HG03378 (cell line): Measurements from ENCODE around the gene NOX1.

ENCODE experiments used
- ATAC-seq: cut with Tn5 transposase; IDR thresholded peaks from one replicate; pipeline ENCODE4 v1.9.1; 2021; ENCODE audit warnings: mild to moderate bottlenecking, moderate library complexity; ENCODE audit not compliant: unreplicated experiment

NOX1 gene

DNA sequence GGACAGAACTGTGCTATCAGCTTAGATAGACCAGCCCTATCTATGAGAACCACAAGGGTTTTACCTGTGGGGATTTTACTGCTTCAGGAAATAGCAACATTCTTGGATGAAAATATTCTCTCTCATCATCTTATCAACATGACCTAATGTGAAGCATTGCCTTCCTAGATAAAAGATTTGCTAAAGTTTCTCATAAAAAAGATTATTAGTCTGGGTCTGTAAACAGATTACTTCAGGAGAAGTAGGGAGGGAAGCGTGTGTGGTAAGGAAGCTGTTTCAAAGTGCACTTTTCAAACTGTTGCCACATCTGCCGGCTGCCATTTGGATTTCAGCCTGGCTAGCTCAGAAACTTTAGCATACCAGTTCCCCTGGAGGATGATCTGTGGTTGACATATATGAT lies at the start of gene NOX1:
Gene NOX1 (minus strand): TSS at position 35 of the 400 bp plus-strand sequence. CDS start 220 bp downstream, outside the sequence.
- ATAC-seq = no peak

DNA sequence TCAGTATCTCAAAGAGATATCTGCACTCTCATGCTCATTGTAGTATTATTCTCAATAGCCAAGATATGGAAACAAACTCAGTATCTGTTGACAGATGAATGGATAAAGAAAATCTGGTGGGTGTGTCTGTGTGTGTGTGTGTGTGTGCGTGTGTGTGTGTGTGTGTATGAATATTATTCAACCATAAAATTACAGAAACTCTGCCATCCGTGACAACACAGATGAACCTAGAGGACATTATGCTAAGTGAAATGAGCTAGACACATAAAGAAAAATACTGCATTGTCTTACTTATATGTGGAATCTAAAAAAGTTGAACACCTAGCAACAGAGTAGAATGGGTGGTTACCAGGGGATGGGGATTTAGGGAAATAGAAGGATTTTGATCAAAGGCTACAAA lies 41.4 kb upstream of the NOX1 start:
- no peak for ATAC-seq

DNA sequence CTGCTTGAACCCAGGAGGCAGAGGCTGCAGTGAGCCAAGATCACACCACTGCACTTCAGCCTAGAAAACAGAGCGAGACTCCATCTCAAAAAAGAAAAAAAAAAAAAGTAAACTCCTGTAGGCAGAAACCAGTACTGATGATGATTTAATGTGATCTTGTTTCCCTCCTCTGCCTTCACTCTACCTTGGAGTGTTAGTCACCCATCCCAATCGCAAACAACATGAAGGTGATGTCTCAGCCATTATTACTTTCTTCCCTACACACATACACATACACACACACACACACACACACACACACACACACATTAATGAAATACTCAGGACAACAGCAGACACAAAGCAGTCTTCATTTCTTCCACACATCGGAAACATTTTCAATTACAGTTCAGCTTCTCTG lies 39.0 kb upstream of the NOX1 start:
- no peak for ATAC-seq

DNA sequence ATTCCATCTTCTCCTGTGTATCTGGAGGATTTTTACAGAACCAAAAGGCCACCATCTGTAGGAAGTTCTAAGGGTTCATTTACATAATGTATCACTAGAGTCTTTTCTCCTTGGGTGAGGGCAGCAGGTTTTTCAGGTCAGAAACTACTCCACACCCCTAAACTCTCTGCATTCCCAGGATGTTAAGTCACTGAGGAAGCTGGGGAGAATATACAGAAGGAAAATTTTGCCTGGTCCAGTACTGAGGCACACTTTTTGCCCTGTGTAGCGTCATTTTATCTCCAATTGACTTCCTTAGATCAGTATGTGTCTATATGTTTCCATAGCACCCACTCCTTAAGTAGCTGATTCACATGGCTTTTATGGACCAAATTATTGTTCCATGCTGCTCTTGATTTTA lies 37.6 kb upstream of the NOX1 start:
- no peak for ATAC-seq

DNA sequence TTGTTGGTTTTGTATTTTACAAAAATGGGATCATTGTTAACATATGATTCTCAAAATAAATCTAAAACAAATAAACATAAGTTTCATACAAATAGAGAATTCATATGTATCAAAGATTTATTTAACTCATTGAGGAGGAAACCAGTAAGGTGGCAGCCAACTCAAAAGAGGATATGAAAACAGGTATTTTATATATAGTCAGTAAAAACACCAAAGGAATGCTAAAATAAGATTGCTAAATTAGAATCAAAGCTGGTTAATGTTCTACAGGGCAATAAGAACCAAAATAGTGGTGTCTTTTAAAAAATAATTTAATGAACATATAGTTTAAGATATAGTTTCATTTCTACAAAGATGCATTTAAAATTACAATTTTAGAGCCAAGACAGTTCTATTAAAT lies 31.5 kb upstream of the NOX1 start:
- no peak for ATAC-seq

DNA sequence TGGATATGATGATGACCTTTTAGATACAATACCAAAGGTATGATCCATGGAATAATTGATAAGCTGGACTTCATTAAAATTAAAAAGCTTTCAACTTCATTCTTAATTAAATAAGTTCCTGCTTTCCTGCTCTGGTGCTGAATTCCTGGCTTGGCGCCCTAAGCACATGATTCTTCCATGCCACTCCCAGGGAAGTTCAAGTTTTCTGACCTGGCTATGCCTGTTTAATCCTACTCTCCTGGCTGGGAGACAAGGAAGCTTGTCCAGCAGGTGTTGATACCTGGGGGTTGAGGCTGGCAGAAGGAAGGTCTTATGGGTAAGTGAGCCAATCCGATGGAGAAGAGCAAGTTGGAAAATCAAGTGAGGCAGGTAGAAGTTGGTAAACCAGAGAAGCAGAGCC lies 30.3 kb upstream of the NOX1 start:
- ATAC-seq = no peak

DNA sequence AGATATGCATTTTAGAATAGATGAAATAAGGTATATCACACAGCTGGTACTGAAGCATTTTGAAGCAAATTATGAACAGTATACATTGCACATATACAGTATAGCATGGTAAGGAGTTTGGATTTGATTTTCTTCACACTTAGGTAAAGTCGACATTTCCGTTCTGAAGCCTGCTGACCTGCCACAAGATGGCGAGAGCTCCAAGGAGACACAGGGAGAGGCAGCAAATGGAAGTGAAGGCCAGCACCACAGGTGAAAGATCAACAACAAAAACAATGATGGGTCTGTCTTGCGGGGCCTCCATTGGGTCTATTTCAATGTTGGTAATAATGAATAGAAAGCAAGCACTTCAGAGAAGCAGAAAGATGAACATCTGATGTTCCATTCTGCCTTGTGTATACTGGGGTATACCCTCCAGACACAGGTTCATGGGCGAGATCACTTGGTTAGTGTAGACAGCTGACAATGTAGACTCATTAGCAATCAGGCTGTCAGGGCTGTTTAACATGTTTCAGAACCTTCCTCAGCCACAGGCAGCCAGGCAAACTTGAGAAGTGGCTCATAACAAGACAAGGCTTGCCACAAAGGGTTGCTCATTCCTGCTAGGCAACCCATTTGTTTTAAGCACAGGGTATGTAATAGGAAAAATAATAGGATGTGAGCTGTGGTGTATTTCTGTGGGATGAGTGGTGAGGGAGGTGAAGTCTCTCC lies 21.4 kb upstream of the NOX1 start:
- peak; percentile 76 for ATAC-seq

DNA sequence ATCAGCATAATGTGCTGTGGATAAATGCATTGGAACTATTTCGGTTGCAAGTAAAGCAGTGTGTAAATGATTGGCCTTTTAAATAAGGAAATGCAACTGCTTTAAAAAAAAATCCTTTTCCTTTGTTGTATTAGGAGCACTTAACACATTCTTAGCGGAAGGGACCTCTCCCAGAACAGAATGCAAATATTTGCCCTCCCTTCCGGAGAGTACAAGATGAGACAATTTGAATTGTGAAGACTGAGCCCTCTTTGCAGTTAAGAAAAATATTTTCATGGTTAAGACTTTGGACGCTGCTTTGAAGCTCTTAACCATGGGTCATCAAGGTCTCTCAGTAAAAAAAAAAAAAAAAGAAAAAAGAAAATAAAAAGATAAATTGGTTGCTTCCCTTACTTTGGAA lies 9.5 kb upstream of the NOX1 start:
- no peak for ATAC-seq

DNA sequence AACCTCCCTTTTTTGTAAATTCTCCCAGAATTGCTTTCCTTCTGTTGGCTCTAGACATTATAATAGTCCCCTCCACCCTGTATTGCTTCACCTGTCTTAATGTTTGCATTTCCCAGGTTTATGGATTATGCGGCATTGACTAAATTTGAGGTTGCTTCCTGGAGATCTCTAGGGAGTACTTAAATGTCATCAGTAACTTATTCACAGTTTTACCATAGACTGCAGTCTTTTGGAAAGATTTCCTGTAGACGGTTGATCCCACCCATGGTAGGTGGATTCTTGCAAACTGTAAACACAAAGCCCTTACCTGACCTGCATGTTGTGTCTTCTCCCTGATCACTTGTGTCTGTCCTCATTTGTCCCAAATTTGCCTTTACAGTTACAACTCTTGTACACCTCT lies 6.2 kb upstream of the NOX1 start:
- no peak for ATAC-seq

DNA sequence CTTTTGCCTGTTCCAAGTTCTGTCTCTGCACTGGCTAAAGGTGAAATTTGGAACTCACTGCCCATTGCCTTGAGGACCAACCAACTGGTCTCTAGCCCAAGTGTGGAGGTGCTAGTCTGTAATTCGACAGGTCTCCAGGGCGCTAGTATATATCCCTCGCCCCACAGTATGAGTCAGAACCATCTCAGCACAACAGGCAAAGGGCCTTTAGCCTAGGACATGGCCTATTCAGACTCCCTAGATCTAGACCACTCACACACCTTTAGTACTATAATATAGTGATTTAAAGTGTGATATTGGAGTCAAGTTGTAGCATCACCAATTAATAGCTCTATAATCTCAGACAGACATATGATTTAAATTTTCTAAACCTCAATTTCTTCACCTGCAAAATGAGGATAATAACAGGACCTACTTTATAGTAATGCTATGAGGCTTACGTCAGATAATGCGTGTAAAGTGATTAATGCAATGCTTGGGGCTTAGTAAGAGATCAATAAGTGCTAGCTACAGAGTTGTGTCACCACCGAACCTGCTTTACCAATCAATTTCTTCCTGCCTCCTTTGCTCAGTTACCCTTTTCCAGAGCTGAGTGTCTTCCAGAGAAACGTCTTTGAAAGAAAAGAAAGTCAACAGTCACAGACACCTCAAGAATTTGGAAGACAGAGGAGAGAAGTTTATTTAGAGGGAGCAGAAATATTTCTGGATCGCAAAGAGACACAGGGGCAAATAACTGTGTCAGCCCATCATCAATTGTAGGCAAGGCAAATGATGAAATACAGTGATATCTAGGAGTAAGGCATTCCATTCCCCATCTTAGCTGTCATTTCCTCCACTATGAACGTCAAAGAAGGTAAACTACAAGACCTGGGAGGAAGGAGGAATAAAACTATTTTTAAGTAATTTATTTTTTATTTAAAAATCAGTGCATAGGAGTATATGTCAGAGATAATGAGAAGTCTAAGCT lies 2.3 kb downstream of the NOX1 start:
- ATAC-seq = no peak

DNA sequence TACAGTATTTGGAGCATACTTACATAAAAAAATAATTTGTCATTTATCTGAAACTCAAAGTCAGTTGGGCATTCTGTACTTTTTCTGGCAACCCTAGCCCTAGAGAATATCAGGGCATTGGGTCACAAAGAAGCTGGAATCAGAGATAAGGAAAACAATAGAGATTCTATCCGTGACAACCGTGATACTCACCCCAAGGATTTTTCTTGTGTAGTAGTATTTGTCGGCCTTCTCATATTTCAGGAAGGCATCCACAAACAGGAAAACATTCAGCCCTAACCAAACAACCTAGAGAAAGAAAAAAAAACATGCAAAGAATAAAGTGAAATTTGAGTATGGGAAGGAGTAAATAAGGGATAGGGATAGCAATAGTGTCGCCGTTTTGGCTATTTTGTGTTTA lies 3.6 kb downstream of the NOX1 start:
- no peak for ATAC-seq

DNA sequence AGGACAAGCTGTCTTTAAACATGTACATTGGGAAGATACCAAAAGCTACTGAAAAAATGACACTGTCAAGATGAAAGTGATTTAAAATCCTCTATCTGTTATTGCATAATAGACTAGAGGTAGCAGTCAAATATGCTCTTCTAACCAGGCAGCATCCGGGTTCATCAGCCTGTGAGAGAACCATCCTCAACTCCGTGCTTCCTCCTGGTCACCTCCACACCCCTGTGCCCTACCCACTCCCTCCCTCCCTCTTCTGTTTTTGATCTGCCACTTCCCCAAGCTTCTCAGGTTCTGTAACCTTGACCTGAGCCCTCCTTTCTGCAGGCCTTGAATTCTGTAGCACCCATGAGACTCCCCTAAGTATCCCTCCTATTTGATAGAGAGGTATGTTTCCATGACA lies 5.9 kb downstream of the NOX1 start:
- no peak for ATAC-seq

DNA sequence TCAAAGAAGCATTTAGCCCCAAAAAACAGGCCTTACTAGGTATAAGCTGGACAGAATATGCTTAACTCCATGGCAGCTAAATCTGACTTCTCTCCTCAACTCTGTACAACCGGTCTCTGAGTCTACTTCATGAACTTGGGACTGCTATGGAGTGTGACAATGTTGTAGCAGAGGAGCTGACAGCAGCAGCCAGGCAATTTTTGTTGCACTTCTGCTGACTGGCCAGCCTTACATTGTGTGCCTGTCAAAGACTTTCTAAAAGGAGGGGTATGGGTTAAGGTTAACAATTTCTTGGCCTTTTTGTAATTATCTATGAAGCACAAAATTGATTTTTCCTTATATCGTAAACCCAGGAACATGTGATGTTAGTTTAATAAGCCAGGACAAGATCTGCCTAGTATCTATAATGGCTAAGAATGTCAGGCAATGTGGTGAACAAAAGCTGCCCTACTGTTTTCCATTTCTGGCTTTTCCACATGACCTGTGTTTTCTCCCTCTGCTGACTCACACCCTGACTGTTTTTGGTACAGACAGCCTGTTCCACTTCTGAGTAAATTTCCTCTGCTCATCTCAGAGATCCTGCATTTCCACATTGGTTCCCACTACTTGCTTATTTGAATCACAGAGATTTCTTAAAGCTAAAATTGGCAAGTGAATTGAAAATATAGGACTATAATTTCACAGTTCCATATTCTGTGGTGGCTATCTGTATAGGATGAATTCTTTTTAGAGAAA lies 9.3 kb downstream of the NOX1 start:
- ATAC-seq = no peak

DNA sequence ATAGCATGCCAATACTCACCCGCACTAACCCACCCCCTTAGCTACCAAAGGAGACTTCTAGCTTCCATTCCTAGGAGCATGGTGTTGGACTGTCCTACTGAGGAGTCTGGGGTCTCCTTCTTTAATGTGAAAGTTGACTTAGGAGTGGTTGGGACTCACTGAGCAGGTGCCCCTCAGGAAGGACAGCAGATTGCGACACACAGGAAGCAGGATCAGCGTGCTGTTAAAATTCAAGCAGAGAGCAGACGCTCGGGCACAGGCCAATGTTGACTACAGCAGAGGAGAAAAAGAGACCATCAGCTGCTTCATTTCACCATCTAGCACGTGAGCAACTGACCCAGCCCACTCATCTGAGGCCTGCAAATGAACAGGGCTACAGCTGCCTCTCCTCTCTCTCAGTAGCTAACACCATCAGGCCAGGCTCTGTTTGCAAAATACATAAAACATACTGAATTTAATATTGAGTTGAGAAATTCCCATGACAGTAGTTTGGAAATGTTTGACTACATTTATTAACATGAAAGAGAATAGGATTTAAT lies 10.8 kb downstream of the NOX1 start:
- ATAC-seq = no peak

DNA sequence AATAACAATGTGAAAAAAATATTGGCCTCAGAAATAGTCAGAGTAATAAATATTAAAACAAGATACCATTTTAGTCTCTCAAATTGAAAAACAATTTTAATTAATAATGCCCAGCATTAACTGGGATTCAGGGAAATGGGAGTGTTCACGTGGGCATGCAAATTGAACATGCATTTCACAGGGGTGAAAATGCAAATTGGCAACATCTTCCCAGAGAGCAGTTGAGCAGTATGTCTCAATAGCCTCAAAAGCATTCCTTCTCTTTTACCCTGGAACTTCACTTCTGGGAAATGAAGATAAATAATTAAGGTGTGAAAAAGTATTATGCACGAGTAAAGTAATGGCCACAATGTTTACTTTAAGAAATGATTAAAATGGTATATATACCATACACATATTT lies 21.3 kb downstream of the NOX1 start:
- ATAC-seq = no peak

DNA sequence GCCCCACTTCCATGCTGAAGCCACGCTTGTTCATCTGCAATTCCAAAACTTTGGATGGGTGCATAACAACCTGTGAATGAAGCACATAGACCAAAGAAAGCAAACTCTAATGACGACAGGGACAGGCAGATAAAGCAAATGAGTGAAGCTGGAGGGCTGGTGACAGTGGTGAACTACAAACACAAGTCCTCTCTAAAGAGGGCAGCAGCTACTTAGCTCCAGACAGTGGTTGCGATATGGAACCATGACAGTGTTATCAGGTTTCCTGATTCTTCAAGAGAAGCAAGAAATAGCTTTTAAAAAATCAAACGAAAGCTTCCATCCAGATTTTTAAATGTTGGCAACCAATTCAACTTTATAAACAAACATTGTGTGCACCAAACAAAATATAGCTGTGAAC lies 23.8 kb downstream of the NOX1 start:
- ATAC-seq = no peak

DNA sequence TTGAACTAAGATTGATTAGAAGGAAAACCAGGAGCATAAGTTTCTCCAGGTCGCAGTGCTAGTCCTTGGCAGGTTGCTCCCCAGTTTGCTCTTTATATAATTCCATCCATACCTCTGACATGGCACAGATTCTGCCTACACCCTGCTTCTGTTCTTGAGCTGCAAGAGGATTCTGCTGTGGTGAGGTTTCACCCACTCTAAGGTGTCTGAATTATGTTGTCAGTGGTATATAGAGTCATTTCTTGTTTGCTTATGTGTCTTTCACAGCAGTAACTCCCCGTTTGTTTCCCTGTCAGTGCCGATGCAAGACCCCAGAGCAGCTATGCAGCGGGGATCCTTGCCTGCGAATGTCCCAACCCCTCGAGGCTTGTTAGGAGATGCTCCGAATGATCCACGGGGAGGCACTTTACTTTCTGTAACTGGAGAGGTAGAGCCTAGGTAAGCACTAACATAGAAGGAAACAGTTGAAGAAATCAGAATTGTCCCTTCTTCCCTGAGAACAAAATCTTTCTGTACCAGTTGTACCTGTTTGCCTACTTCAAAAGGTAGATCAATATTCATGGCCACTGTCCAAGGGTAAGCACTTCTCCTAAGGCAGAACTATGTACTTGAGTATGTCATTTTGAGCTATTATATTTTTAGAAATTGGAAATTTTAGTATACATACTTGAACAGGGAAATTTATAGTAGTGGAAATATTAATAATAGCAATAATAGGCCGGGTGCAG lies 42.8 kb downstream of the NOX1 start:
- no peak for ATAC-seq

DNA sequence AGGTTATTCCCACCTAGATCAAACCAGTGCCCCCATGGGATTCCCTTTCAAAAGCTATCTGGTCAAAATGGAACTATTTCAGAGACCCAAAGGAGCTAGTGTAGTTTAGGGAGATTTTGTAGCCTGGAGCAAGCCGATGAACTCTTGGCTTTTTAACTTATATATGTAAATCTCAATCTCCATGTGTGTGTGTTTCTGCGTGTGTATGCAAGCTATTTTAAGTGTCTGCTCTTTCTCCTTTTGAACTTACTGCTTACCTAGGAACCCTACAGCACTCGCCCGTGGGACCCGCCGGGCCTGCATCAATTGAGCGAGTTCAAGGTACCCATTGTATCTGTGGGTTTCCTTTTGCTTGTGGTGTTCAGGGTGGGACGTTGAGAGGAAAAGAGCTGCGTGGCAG lies 43.6 kb downstream of the NOX1 start:
- ATAC-seq = peak; percentile 45

DNA sequence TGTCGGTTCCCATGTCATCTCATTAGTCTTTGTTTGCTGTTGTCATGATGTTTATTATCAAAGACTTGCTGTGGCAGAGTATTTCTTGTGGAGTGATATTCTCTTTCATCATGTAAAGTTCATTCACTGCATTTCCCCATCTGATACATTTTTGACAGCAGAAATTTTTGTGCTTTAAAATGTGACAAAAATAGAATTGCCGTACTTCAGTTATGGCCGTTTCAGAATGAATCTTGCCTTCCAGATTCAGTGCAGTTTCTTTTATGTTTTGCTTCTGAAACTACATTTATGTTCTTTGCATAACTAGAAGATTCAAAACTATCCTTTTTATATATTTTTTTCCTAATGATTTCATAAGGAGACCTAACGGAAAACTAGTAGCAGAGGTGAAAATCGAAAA lies 44.0 kb downstream of the NOX1 start:
- peak; percentile 19 for ATAC-seq

DNA sequence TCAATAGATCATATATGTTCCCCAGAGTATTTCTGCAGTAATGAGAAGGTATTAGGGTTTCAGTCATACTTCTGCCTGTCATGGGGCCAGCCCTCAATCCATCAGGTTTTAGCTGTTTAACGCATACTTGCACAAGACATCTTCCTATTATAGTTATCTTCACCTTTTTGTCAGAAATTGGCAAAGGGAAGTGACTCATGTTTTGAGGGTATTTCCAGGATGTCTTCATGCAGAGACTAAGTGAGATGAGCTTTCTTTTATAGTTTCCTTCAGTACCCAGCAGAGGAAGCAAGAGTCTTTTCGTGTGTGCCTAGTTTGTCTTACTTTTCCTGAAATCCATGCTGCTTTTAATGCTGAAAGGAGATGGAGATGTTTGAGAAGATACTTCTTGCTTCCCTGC lies 44.4 kb downstream of the NOX1 start:
- peak; percentile 85 for ATAC-seq
